ENCODE measurements around the gene MPRIP.
A peak's percentile ranks its signal among the peaks of the same experiment; 100 is the strongest.
"Not testable (repeated sequence)": the region's sequence is repeated elsewhere in the genome, so short reads cannot be mapped to it uniquely, and the experiment has no call there.

MPRIP gene

GRCh38 chr17:17130077-17130844, 88.0 kb downstream of the MPRIP start:
- DNase-seq: no peak

- no peak for DNase-seq
These were observed 89.6 kb downstream of the MPRIP start for GRCh38 chr17:17131839-17132238.

DNA sequence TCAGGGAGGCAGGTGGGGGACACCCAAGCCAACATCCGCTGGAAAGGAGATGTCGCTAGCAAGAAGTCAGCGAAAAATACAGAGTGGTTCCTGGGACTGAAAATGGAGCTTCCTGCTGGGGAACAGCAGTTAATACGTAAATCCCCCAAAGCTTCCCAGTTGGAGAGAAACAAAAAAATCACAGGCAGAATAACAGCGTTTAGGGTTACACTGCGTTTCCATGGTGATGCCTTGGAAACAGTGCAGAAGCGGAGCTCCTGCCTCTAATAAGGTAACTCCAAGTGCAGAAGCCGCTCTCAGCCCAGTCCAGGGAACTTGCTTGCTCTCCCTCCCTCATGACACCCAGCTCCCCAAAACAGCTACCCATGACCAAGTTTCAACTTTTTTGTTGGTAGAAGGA, 90.5 kb downstream of the MPRIP start:
- peak in 1 of 2 donors; percentile 37 for DNase-seq

DNA sequence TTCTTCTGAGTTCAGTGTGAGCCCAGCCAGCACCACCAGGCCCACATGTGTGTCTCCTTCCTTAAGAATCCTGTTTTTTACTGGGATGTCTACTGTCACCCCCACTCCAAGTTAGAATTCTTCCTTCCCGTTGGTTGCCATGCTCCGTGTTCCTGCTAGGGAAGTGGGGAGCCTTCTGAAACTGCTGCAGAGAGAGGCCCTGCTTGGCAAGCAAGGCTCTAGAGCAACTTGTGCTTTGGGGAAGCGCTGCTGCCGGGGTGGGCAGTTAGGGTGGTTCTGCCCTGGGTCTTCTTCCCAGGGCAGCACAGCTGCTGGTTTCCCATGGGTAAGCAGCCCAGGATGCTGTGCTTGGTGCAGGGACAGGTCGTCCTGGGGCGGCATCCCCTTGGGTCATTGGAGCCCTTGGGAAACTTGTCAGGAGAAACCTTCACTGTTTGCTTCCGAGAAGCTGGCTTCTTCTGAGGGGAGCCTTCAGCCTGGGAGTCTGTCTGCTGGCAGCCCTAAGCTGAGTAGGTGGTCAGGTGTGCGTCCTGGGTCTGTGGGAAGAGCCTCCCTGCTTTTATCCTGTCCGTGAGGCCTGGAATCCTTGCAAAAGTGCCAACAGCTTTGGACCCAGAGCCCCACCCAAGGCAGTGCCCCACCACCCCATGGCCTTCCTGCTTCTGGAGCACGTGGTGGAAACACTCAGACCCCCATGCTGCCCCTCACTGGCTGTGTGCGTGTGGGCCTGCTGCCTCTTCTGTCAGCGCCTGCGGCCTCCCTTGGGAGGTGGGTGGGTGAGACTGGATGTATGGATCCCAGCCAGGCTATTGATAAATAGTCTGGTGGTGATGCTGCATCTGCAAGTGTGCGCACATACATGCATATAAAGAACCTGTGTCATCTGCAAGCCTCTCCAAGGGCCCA, 92.0 kb downstream of the MPRIP start:
- no peak for DNase-seq

DNA sequence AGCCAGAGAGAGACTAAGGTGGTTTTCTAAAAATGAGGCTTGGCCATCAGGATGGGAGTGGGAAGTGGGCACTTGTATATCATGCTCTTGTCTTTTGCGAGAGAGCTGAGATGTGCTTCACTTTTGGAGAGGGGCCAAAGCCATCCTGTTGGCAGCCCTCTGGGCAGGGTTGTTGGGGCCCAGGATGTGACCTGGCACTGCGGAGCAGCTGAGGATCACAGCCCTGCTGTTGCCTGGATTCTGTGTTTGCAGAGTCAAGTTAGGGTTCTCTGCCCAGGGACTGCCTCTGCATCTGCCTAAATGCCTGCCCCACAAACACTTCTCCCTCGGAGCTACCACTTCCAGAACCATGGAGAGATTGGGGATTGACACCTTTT, 92.7 kb downstream of the MPRIP start:
- no peak for DNase-seq

- DNase-seq: not testable (repeated sequence)
These were observed 94.0 kb downstream of the MPRIP start for GRCh38 chr17:17136221-17136620.

- no peak for DNase-seq
These were observed 95.7 kb downstream of the MPRIP start for GRCh38 chr17:17137731-17138585.

GRCh38 chr17:17139972-17140589, 97.8 kb downstream of the MPRIP start:
- no peak for DNase-seq

DNA sequence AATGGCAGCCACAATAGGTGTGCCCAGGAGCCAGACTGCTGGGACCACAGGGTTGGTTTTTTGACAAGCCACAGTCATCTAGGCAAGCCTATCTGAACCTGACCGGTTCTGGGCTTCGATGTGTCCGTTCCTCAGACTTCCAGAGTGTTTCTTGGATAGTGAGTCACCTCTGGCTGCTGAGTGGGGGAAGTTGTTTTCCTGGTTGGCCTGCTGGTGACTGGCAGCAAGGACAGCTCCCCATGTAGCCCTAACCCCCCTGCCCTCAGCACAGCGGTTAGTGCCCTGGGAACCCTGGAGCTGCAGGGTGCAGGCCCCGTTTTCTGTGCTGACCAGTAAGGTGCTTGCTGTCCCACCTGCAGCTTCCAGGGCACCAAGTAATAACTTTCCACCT, 98.3 kb downstream of the MPRIP start:
- no peak for DNase-seq

DNA sequence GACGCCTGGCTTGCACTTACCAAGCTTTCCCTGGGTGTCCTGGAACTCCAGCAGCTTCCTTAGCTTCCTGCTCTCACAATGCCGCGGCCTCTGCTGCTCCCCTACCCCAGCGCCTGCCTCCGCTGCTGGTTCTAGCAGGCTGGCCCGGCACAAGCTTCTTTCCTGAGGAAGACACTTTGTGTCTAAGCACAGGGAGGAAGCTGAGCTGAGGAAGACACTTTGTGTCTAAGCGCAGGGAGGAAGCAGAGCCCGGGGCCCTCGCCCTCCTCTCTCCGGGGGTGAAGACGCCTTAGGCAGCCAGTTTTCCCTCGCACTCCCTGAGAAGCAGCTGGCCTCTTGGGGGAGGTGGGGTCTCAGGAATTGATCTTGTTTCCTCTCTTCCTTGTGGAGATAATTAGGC, 99.0 kb downstream of the MPRIP start:
- DNase-seq: no peak

DNA sequence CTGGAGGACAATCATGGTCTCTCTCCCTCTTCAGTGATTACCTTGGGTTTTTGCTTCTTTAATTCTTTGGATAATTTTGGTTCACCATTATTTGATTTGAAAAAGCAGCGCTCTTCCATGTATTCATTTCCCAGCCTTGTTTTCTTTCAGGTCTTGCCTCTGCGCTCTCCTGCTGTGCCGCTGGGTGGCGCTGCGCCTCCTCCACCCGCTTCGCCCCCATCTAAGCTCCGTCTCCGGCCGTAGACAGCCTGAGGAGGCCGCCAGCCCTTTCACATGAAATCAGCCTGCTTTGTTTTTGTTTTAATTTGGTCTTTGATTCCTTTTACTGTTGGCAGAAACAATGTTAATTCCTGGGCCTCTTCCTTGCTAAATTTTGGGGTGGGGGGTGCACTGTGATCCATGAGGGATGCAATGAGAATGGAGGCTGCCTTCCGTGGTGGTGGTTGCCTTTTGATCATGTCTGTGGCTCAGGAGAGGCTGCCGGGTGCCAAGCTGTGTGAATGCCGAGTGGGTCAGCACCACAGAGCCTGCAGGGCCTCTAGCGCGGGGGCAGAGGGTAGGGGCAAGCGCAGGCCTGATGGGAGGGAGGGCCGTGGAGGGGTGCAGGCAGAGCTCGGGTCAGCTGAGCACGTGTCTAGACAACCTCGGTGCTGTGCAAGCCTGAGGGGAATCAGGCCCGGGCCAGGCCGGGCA, 99.7 kb downstream of the MPRIP start:
- peak; percentile 65 to 78 for DNase-seq

- no peak for DNase-seq
These were observed 100.3 kb downstream of the MPRIP start for GRCh38 chr17:17142556-17142955.

GRCh38 chr17:17143501-17143900, 101.2 kb downstream of the MPRIP start:
- DNase-seq: no peak

- DNase-seq: no peak
These were observed 101.8 kb downstream of the MPRIP start for GRCh38 chr17:17144061-17144460.

DNA sequence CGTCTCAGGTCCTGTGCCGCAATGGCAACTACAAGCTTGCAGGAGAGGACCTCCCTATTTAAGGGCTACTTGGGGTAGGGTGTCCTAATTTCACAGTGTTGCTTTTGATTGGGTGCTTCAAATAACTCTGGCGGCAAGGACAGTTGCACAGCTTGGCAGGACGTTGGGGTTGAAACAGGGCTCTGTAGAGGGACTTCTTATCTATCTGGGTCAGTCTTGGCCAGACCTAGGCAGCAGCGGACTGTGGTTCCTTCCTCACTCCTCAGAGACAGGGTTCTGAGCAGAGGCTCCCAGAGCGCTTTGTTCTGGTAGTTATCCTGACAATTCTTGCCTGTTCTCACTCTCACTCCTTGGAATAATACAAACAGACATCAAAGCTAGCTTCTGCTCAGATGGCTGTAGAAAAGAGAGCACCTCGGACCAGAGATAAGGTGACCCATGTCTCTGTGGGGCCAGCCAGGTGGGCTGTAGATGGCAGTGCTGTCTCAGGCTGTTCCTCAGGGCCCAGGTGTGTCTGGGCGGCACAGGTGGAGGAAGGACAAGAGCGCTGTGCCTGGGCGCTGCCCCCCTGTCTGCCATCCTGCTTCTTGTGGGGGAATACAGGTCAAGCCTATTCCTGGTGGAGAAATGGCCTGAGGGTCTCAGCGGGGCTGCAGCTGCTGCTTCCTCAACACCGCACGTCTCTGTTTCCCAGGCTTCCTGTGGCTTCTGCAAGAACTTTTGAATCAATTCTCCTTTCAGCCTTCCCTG, 102.8 kb downstream of the MPRIP start:
- DNase-seq: no peak

DNA sequence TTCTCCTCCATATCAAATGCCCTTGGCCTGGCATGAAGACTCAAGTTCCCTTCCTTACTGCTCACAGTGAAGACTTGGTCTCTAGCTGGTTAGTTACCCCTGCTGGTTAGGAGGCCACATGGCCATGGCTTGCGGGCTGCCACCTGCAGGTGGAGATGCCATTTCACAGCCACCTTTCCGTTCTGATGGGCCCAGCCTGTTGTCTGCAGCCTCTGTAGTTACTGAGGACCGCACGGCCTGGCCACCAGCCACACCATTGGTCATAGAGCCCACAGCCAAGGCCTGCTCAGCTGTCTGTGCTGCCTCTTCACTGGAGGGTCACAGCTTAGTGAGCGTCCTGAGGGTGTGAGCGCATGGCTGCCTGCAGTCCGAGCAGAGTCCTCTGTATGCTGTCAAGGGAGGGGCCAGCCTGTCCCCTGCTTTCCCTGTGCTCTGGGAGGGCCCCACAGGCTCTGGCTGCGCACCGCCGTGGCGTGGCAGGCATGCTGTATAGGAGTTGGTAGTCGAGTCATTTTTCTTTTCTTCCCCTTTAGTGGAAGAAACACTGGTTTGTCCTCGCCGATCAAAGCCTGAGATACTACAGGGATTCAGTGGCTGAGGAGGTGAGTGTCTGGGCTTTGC, 104.6 kb downstream of the MPRIP start:
- no peak for DNase-seq

DNA sequence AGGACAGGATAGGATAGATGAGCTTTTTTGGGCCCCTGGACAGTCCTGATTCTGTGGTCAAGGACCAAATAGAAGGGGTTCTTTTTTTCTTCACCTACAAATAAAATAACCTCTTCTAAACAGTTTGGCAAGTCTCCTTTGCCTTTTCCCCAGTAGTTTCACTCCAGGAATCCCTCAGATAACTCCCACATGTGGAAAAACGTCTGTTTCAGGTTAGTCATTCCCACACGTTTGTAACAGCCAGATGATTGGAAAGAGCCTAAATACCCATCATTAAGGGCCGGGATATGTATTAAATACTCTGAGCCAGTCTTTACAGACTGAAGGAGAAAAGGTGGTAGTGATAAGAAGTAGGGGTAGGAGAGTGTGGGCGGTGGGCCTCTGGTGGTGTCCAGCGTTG, 105.6 kb downstream of the MPRIP start:
- no peak for DNase-seq

DNA sequence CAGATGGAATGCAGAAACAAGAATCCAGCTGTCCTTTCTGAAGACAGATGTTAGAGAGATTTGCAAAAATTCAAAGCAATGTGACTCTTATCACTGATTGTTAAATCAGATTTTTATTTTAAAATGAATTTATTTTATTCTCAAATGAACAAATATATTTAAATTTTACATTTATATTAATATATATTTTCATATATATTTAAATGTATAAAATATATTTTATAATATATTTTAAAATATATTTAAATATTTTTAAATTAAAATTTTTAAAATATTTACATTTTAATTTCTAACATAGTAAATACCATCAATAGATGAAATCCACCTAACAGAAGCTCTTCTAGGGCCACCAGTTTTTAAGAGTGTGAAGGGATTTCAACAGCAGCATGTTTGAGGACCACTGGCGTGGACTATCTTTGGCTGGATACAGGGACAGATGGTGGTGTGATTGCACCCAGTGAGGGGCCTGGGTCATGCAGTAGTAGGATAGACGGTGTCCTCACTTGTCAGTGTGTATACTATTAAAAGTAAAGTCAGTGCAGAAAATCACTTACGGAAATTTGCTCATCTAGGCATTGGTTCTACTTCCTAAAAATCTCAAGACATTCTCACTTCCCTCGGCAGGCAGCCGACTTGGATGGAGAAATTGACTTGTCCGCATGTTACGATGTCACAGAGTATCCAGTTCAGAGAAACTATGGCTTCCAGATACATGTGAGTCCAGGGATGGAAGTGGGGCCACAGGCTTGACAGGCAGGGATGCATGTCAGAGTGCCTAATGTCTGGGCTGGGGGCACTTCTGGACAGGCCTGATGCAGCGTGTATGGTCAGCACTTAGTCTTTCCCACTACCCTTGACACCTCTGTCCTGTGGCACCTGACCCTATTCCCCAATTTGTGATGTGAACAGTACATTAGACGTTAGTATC, 107.5 kb downstream of the MPRIP start:
- no peak for DNase-seq

GRCh38 chr17:17150448-17150800, 108.2 kb downstream of the MPRIP start:
- DNase-seq: no peak

- no peak for DNase-seq
These were observed 108.8 kb downstream of the MPRIP start for GRCh38 chr17:17151055-17151454.
